NCI-H1694 treated with DMSO at 0.1 percent for 48 hours (cell line): ENCODE data around the gene LONP2.
A peak's percentile ranks its signal among the peaks of the same experiment; 100 is the strongest.
"Not testable (repeated sequence)": the region's sequence is repeated elsewhere in the genome, so short reads cannot be mapped to it uniquely, and the experiment has no call there.

Experiments used
- DNase-seq: peaks from one replicate; lab custom pipeline; 2025; lab: John Stamatoyannopoulos, UW

Gene LONP2

GRCh38 chr16:48236286-48236685 lies 7.8 kb upstream of the LONP2 start:
- DNase-seq = no peak

GRCh38 chr16:48240147-48240546 lies 4.0 kb upstream of the LONP2 start:
- not testable (repeated sequence) for DNase-seq

DNA sequence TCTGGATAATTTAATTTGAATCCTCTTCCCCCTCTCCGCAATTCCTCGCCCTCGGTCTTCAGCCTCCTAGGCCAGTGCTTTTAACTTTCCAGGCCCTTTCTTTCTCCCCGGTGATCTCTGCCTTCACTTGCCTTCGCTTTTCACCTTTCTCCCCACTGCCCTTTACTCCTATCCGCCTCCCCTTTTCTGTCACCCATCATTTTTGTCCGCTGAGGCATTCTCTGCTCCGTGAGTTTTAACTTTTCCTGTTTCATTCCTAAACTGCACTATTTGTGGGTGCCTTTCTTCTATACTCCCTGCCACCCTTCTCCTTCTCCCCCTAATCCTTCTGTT lies 729 bp downstream of the LONP2 start:
- no peak for DNase-seq

GRCh38 chr16:48246066-48246465 lies 2.0 kb downstream of the LONP2 start:
- peak; percentile 4 for DNase-seq

DNA sequence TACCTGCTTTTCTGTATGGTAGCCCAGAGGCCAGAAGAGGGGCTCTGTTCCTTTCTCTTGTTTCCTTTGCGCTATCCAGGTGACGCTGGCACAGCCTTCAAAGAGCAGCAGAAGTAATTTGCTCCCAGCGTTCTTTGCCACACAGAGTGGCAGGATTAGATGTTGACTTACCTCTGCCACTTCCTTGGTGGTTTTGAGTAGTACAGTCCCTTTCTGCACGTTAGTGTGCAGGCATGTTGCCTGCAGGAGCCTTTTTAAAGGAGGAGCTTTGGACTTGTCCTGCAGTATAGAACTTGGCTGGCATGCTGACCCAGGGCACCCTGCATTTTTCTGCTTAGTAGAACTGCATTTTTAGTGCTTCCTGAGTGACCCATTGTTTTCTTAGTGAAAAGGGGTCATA lies 3.2 kb downstream of the LONP2 start, which contains the start of gene ABCC11:
ABCC11 (minus strand) TSS at position 229 of the 400 bp plus-strand sequence. CDS start 15,618 bp downstream, outside the sequence.
- no peak for DNase-seq

GRCh38 chr16:48250520-48251278 lies 6.6 kb downstream of the LONP2 start:
- DNase-seq = no peak

DNA sequence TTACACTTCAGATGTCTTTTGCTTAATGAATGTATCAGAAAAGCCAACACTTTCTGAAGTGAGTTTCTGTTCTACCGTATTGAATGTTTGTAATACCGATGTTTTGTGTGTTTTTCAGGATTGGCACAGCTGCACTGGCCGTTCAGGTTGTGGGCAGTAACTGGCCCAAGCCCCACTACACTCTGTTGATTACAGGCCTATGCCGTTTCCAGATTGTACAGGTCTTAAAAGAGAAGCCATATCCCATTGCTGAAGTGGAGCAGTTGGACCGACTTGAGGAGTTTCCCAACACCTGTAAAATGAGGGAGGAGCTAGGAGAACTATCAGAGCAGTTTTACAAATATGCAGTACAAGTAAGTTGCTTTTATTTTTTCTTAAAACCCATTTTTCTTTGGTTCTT lies 7.9 kb downstream of the LONP2 start:
- DNase-seq = no peak

GRCh38 chr16:48256579-48257177 lies 12.6 kb downstream of the LONP2 start:
- no peak for DNase-seq

DNA sequence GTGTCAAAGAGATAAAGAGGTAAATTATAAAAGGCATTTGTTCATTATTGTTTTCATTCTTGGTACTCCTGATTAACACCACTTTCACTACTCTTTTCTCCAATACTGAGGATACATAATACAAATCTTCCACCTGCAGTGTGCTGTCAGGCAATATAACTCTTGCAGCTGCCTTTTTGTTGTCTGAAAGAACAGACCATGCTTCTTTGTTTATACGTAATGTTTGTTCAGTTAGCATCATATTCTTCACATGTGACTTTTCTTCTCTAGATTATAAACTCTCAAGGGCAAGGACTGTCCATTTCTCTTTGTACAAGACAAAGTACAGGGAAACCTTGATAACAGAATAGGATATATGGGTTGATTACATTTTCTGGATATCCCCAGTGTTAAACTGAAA lies 17.5 kb downstream of the LONP2 start:
- DNase-seq = no peak

GRCh38 chr16:48262631-48263030 lies 18.5 kb downstream of the LONP2 start:
- no peak for DNase-seq

- DNase-seq = no peak
Measured at GRCh38 chr16:48269011-48269410, 24.9 kb downstream of the LONP2 start.

GRCh38 chr16:48271728-48272127 lies 27.6 kb downstream of the LONP2 start:
- no peak for DNase-seq

GRCh38 chr16:48272837-48273421 lies 28.8 kb downstream of the LONP2 start:
- no peak for DNase-seq

GRCh38 chr16:48274476-48274875 lies 30.4 kb downstream of the LONP2 start:
- no peak for DNase-seq

GRCh38 chr16:48276102-48276501 lies 32.0 kb downstream of the LONP2 start:
- no peak for DNase-seq

- DNase-seq = no peak
Measured at GRCh38 chr16:48277158-48277557, 33.1 kb downstream of the LONP2 start.

DNA sequence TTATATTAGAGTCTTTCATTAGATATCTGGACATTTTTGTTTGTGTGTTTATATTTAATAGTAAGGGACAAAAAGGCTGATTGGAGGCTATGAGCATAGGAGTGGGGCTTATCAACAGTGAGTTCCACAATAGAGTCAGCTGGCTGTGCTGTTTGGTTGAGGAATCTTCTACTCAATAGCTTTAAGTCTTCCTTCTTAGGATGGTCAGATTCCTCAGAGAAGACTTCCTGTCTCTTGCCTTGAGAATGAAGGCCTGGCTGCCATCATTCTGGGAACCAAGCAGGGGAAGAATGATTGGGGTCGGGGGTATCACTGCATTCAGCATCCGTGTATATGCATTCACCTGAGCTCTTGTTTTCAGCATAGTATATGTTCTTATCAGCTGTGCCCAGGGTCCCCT lies 35.1 kb downstream of the LONP2 start:
- DNase-seq = no peak

- no peak for DNase-seq
Measured at GRCh38 chr16:48280546-48280945, 36.4 kb downstream of the LONP2 start.

DNA sequence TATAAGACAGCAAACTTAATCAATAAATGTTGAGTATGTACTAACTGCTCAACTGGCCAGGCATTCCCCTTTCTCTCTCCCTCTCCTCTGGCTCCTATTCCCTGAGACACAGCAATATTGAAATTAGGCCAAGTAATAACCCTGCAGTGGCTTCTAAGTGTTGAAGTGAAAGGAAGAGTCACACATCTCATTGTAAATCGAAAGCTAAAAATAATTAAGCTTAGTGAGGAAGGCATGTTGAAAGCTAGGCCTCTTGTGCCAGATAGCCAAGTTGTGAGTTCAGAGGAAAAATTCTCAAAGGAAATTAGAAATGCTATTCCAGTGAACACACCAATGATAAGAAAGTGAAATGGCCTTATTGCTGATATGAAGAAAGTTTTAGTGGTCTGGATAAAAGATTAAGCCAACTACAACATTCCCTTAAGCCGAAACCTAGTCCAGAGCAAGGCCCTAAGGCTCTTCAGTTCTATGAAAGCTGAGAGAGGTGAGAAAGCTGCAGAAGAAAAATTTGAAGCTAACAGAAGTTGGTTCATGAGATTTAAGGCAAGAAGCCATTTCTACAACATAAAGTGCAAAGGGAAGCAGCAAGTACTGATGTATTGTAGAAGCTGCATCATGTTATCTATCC lies 38.6 kb downstream of the LONP2 start:
- DNase-seq = no peak

DNA sequence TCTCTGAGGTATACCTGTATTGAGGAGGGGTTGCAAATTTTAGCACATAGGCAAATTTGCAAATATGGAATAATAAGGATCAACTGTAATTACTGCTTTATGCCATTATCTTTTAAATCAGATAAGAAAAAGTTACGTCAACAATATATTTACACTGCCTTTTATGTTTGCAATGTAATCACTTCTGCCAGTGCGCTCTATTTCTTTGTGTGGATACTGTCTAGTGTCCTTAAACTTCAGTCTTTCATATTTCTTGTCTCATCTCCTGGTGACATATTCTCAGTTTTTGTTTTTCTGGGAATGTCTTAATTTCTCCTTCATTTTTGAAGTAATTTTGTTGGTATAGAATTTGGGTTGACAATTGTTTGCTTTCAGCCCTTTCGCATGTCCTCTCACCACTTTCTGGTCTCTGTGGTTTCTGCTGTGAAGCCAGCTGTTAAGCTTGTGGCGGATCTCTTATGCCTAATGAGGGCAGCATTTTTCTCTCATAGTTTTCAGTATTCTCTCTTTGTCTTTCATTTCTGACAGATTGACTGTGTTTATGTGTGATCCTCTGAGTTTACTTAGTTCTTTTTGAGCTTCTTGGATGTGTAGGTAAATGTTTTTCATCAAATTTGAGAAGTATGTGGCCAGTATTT lies 40.8 kb downstream of the LONP2 start:
- no peak for DNase-seq

- no peak for DNase-seq
Measured at GRCh38 chr16:48287239-48287638, 43.1 kb downstream of the LONP2 start.

GRCh38 chr16:48291303-48291702 lies 47.2 kb downstream of the LONP2 start:
- no peak for DNase-seq

GRCh38 chr16:48291754-48292153 lies 47.7 kb downstream of the LONP2 start:
- DNase-seq = no peak
